DND-41 (cell line): Measurements from ENCODE around the gene CELA2B.
"Not testable (repeated sequence)": the region's sequence is repeated elsewhere in the genome, so short reads cannot be mapped to it uniquely, and the experiment has no call there.

ENCODE experiments used
- CTCF ChIP-seq: IDR thresholded peaks from 2 replicates; pipeline ENCODE4 v1.5.1; 2012; ENCODE audit warnings: borderline replicate concordance, low read length, moderate library complexity, mild to moderate bottlenecking; ENCODE audit not compliant: poor library complexity, severe bottlenecking; ENCODE audit errors: extremely low read depth
- EZH2 ChIP-seq: IDR thresholded peaks from 3 replicates; pipeline ENCODE4 v1.6.1; 2012; ENCODE audit warnings: borderline replicate concordance, low read depth, mild to moderate bottlenecking, moderate library complexity, low read length, inconsistent platforms; ENCODE audit not compliant: severe bottlenecking

- TF ChIP-seq EZH2, CTCF: not testable (repeated sequence)
Observed at GRCh38 chr1:15521206-15521906, 45.5 kb downstream of the CELA2B start.
